Sigmoid colon (tissue), 7 donors: ENCODE measurements around the gene ATMIN. TPM values are rescaled to one million over a fixed set of nuclear protein-coding genes. Genes with fewer than 3 reads are reported as not detected.

Experiments used
- DNase-seq: peaks from one replicate; pipeline ENCODE4 v3.0.0-alpha.2; 2019
- H3K27ac ChIP-seq, 4 donors: fragments of 200-600 bp; sonication (generic); one replicate each; pipeline ENCODE4 v1.5.1; 2016 to 2019; ENCODE audit warnings: mild to moderate bottlenecking in 1 of 4
- H3K27me3 ChIP-seq, 3 donors: fragments of 200-600 bp; sonication (generic); one replicate each; pipeline ENCODE4 v1.5.1; 2019; ENCODE audit warnings: mild to moderate bottlenecking in 1 of 3
- H3K36me3 ChIP-seq, 4 donors: fragments of 200-600 bp; sonication (generic); one replicate each; pipeline ENCODE4 v1.5.1; 2016 to 2019
- H3K4me1 ChIP-seq, 4 donors: fragments of 200-600 bp; sonication (generic); one replicate each; pipeline ENCODE4 v1.5.1; 2017 to 2019
- H3K4me3 ChIP-seq, 4 donors: fragments of 200-600 bp; sonication (generic); one replicate each; pipeline ENCODE4 v1.5.1; 2017 to 2019; ENCODE audit warnings: mild to moderate bottlenecking in 2 of 4, moderate library complexity in 1 of 4
- H3K9me3 ChIP-seq, 4 donors: fragments of 200-600 bp in 3 of 4; sonication (generic) in 3 of 4; one replicate each; pipeline versions ENCODE4 v1.5.1 to v1.6.1; 2013 to 2019
- EP300 ChIP-seq, 4 donors: sonication (generic); formaldehyde crosslinking; IDR thresholded peaks; one replicate each; pipeline ENCODE4 v1.6.1; 2017; ENCODE audit warnings: antibody characterized with exemption in 4 of 4
- POLR2A ChIP-seq, 2 donors: fragments of 450-650 bp; IDR thresholded peaks; one replicate each; pipeline ENCODE4 v1.6.1; 2016; ENCODE audit warnings: antibody characterized with exemption in 2 of 2, mild to moderate bottlenecking in 2 of 2, moderate library complexity in 2 of 2
- POLR2AphosphoS5 ChIP-seq, 4 donors: sonication (generic); formaldehyde crosslinking; IDR thresholded peaks; one replicate each; pipeline ENCODE4 v1.6.1; 2017; ENCODE audit warnings: antibody characterized with exemption in 4 of 4
- WGBS, 2 donors: extraction: QIAGEN DNeasy Blood & Tissue Kit; methylation state at CpG; one replicate each; pipeline ENCODE4 v1.1.7; 2013; 5-methylcytosine and 5-hydroxymethylcytosine counted together
- intact Hi-C: fragments of 100-400 bp; cut with DNase I; formaldehyde crosslinking; loops from one replicate; pipeline ENCODE4 v1.15.1; 2023
- polyA plus RNA-seq, 3 donors: library from polyadenylated mRNA; stranded (reverse); fragments of 200-250 nt; gene quantifications; one replicate each; pipeline ENCODE4 v1.2.3, GENCODE V29; 2013
- total RNA-seq, 4 donors: library from RNA; depleted of rRNA; stranded (reverse); fragments of >200 nt; gene quantifications; one replicate each; pipeline ENCODE4 v1.1.0, GENCODE V29; 2016
- TF ChIP-seq, protein P1 (sequence below), 4 experiments: fragments of 450-650 bp in 3 of 4; fragments of 200-600 bp in 1 of 4; IDR thresholded peaks; one replicate each; pipeline ENCODE4 v1.5.1; 2016 to 2019; ENCODE audit warnings: antibody characterized with exemption in 4 of 4, mild to moderate bottlenecking in 3 of 4, moderate library complexity in 2 of 4
- donor health status: healthy with polysubstance abuse.
- donor health status: Bipolar disorder and iron deficiency.
- donor health status: healthy.

Gene ATMIN
- total and polyA plus RNA-seq, 7 donors, result 14.1 to 31.9 (median 26.3) TPM

DNA sequence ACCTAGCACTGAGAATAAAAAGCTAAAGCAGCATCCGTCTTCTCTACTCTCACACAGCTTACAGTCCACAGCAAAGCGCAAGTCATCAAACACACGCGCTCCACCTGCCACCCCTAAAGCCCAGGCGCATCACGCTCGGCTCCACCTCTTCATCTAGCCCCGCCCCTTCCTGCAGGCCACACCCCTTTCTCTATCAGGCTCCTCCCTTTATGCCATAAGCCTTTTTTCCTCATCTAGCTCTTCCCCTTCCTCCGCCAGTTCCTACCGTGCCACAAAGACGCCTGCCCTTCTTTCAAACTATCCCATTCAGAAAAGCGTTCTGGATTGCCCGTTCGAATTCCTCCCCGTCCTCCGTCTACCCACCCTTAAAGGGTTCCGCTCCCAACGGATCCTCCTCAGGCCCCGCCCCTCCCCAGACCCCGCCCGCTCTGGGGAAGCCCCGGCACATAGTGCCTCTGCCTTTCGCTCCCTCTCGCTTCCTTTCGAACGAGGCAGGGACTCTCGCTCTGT is 41.0 kb downstream of the ATMIN start:
- WGBS, 2 donors, result 0 to 1% methylated on average over 27 of the region's 27 CpGs
- Histone ChIP-seq H3K9me3 (no peaks in the 10 kb centered on the region), H3K4me1 (peaks cover 0 to 5% (median 2%) of the 10 kb centered on the region in 4 donors), H3K36me3 (no peaks in the 10 kb centered on the region), H3K27me3 (no peaks in the 10 kb centered on the region), H3K4me3 (peak overlapping the region; percentile 51 to 79 (median 70)), H3K27ac (peak overlapping the region; percentile 90 to 97 (median 96))
- TF ChIP-seq, protein P1, sequence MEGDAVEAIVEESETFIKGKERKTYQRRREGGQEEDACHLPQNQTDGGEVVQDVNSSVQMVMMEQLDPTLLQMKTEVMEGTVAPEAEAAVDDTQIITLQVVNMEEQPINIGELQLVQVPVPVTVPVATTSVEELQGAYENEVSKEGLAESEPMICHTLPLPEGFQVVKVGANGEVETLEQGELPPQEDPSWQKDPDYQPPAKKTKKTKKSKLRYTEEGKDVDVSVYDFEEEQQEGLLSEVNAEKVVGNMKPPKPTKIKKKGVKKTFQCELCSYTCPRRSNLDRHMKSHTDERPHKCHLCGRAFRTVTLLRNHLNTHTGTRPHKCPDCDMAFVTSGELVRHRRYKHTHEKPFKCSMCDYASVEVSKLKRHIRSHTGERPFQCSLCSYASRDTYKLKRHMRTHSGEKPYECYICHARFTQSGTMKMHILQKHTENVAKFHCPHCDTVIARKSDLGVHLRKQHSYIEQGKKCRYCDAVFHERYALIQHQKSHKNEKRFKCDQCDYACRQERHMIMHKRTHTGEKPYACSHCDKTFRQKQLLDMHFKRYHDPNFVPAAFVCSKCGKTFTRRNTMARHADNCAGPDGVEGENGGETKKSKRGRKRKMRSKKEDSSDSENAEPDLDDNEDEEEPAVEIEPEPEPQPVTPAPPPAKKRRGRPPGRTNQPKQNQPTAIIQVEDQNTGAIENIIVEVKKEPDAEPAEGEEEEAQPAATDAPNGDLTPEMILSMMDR (IDR thresholded peaks at IDR 0.05), result no peak
- DNase-seq, result peak; percentile 92
- intact Hi-C loops, result loop anchor here (1.0 to 2.0 kb wide), 3 partner anchors 20 to 70 kb away; partner anchors contain the start of genes CENPN, CMC2 and GCSH

DNA sequence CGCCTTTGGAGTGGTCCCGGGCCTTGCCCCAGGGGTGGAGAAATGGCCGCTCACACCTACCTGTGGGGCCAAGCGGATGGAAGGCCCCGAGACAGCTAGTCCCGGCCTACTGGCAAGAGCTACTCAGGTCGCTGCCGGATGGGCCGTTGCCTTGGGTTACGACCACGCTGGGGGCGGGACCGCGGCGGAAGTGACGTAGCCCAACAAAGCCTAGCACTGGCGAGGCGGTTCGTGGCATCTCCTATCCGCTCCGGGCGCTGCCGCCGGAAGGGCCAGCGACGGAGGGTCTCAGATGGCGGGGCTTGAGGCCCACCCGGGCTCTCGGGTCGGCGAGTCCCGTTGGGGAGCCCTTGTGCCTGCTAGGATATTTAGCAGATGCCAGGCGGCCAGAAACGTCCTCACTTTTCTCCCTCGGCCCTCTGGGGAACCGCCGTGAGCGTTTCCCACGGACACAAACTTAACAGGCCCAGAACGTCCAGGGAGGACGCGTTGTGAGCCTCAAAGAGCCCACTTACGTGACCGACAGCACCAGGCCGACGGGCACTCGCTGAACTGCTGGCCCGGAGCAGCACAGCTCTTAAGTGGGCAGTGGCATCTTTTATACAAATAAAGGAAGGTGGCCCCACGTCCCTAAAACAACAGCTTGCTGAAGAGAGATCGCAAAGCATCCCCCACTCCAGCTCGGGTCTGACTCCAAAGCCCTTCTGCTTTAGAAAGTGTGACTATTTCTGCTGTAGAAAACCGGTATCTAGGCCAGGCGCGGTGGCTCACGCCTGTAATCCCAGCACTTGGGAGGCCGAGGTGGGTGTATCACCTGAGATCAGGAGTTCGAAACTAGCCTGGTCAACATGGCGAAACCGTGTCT is 41.7 kb downstream of the ATMIN start, which contains the start of gene C16orf46:
TSS of gene C16orf46 (minus strand) at position 163 of the 865 bp plus-strand sequence. CDS start 13,283 bp downstream, outside the sequence.
- 11 to 12% methylated on average over 59 of the region's 59 CpGs for WGBS, 2 donors
- H3K4me1 ChIP-seq, result peaks cover 0 to 5% (median 2%) of the 10 kb centered on the region in 4 donors
- H3K4me3 ChIP-seq, result peak within 1 kb of the TSS; percentile 51 to 79 (median 70)
- intact Hi-C loops, result loop anchor here (1.0 to 2.0 kb wide), 3 partner anchors 19 to 71 kb away; partner anchors contain the start of genes CENPN, CMC2 and GCSH
- TF ChIP-seq POLR2AphosphoS5 (IDR thresholded peaks at IDR 0.05), result peak; percentile 94 to 98 (median 96)
- TF ChIP-seq, protein P1 (IDR thresholded peaks at IDR 0.05), result no peak
- TF ChIP-seq POLR2A (IDR thresholded peaks at IDR 0.05), result peak; percentile 80 to 86
- TF ChIP-seq EP300 (IDR thresholded peaks at IDR 0.05), result peak in 2 of 4 donors; percentile 3 to 4
- no peaks in the 10 kb centered on the region for H3K9me3 ChIP-seq
- peak within 1 kb of the TSS; percentile 90 to 97 (median 96) for H3K27ac ChIP-seq
- peak; percentile 99 for DNase-seq
- no peaks in the 10 kb centered on the region for H3K36me3 ChIP-seq
- no peaks in the 10 kb centered on the region for H3K27me3 ChIP-seq

DNA sequence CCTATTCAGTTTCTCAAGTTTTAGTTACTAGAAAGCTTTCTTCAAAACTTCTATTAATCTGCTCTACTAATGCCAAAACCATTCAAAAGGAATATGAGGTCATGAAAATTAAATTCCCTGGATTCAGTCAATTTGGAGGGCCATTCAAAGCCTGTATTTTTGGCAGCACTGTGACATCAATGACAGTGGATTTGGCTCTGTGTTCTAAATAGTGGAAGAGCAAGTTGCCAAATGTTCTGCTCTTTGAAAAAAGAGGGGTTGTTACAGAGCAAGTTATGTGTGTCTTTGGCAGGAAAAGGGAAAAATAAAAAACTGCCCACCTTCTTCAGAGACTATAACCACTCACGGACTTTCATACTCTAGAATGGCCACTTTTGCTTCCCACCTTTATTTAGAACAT is 44.6 kb downstream of the ATMIN start:
- peaks cover 0 to 13% (median 0%) of the 10 kb centered on the region in 4 donors for H3K36me3 ChIP-seq
- H3K27me3 ChIP-seq, result no peaks in the 10 kb centered on the region
- H3K4me1 ChIP-seq, result peaks cover 0 to 5% (median 2%) of the 10 kb centered on the region in 4 donors
- no peak for DNase-seq
- TF ChIP-seq, protein P1 (IDR thresholded peaks at IDR 0.05), result no peak
- TF ChIP-seq EP300 (IDR thresholded peaks at IDR 0.05) (no peak), POLR2A (IDR thresholded peaks at IDR 0.05) (no peak), POLR2AphosphoS5 (IDR thresholded peaks at IDR 0.05) (no peak)
- WGBS, 2 donors, result 88 to 98% methylated on average over 1 of the region's 1 CpG
- H3K9me3 ChIP-seq, result no peaks in the 10 kb centered on the region
- no peak overlapping the region for H3K27ac ChIP-seq
- no peak overlapping the region for H3K4me3 ChIP-seq
- intact Hi-C loops, result no loop called here

DNA sequence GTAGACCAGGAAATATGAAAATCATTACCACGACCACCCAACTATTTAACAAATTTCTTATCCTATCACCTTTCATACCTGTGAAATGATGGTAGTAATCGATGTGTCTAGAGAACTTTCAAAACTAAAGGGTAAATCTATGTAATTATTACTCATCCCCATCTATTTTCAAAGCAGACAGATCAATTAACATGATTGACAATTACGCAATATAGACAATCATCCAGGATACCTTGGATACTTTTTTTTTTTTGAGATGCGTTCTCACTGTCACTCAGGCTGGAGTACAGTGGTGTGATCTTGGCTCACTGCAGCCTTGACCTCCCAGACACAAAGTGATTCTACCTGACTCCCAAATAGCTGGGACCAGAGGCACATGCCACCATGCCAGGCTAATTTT is 45.4 kb downstream of the ATMIN start:
- no peak for DNase-seq
- no peak overlapping the region for H3K27ac ChIP-seq
- peaks cover 0 to 5% (median 2%) of the 10 kb centered on the region in 4 donors for H3K4me1 ChIP-seq
- H3K4me3 ChIP-seq, result no peak overlapping the region
- WGBS, 2 donors, result 93 to 96% methylated on average over 4 of the region's 4 CpGs
- TF ChIP-seq, protein P1 (IDR thresholded peaks at IDR 0.05), result no peak
- TF ChIP-seq POLR2A (IDR thresholded peaks at IDR 0.05), result no peak
- no peaks in the 10 kb centered on the region for H3K27me3 ChIP-seq
- H3K36me3 ChIP-seq, result peaks cover 0 to 13% (median 0%) of the 10 kb centered on the region in 4 donors
- intact Hi-C loops, result no loop called here
- no peaks in the 10 kb centered on the region for H3K9me3 ChIP-seq
